ENCODE data around the gene TSTD2.

Gene TSTD2

DNA sequence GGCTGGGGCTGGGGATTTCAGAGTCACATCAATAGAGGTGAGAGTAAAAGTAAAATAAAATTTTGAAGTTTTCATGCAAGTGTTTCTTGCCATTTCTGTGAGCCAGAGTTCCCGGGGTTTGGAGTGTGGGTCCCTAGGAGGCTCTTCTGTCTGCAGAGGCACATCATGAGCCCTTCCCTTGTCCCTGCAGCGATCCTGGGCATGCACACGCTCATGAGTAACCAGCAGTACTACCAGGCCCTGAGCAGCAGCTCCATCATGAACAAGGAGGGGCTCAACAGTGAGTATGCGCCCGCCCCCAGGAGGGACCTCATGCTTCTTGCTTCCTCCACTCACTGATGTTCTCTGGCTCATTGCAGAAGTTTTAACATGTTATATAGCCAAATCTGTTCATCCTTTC is 70.6 kb downstream of the TSTD2 start:
- peak; percentile 47 for DNase-seq (ENCODE audit: low spot score)

- peak; percentile 31 for DNase-seq (ENCODE audit: low spot score)
These were observed 71.7 kb downstream of the TSTD2 start for GRCh38 chr9:97561501-97561900.

DNA sequence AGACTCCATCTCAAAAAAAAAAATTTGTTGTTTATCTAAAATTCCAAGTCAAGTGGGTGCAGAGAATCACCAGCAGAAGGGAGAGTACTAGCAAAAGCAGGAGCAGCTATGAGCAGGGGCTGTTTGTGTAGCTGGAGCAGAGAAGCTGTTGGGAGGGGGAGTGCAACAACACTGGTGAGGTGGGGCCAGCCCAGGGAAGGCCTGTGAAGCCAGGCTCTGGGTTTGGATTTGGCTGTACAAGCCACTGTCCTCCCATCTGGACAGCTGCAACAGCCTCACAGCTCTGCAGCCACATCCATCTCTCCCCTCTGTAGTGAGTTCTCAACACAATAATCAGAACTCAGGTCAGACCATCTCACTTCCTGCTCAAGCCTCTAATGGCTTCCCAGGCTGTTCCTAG is 72.3 kb downstream of the TSTD2 start:
- DNase-seq (ENCODE audit: low spot score) = peak; percentile 36

- no peak for DNase-seq (ENCODE audit: low spot score)
These were observed 73.0 kb downstream of the TSTD2 start for GRCh38 chr9:97560154-97560553.

- DNase-seq (ENCODE audit: low spot score) = peak; percentile 42
These were observed 74.1 kb downstream of the TSTD2 start for GRCh38 chr9:97559111-97559514.

DNA sequence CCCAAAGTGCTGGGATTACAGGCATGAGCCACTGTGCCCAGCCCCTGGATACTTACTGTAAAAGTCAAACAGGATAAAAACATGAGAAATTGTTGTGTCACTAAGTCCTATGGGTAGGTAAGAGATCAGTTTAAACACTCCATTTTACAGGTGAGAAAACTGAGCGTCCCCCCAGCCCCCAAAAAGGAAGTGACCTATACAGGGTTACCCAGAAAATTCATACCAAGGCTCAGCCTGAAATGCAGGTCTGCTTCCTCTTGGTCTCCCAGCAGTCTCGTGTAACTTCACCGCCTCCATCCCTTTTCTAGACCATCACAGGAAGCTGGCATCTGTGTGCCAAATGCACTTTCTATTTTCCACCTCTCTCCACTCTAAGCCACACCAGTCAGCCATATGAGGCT is 74.5 kb downstream of the TSTD2 start:
- peak; percentile 8 for DNase-seq (ENCODE audit: low spot score)

GRCh38 chr9:97557606-97558095 is 75.5 kb downstream of the TSTD2 start:
- no peak for DNase-seq (ENCODE audit: low spot score)

GRCh38 chr9:97556721-97557605 is 76.2 kb downstream of the TSTD2 start:
- peak; percentile 47 for DNase-seq (ENCODE audit: low spot score)

GRCh38 chr9:97556036-97556720 is 77.0 kb downstream of the TSTD2 start:
- peak; percentile 25 for DNase-seq (ENCODE audit: low spot score)

DNA sequence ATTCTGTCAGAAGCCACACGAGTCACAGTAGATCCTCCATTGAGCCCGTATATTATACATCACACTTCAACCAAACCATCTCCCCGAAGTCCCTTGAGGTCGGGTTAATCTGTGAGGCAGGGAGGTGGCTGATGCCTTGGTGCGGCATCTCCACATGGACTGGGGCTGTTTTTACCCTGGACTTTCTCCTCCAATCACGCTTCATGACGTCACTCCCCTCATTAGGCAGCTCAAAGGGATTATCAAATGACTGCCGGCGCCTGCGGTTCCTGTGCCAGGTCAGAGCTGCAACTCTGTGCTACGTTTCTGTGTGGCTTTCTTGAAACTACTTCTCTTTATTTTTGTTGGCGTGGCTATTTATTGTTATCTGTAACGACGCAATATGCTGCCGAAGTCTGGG is 78.0 kb downstream of the TSTD2 start:
- peak; percentile 26 for DNase-seq (ENCODE audit: low spot score)

GRCh38 chr9:97554566-97555075 is 78.5 kb downstream of the TSTD2 start:
- DNase-seq (ENCODE audit: low spot score) = peak; percentile 54

GRCh38 chr9:97553841-97554240 is 79.3 kb downstream of the TSTD2 start:
- DNase-seq (ENCODE audit: low spot score) = peak; percentile 23

GRCh38 chr9:97553141-97553540 is 80.0 kb downstream of the TSTD2 start:
- DNase-seq (ENCODE audit: low spot score) = peak; percentile 41

DNA sequence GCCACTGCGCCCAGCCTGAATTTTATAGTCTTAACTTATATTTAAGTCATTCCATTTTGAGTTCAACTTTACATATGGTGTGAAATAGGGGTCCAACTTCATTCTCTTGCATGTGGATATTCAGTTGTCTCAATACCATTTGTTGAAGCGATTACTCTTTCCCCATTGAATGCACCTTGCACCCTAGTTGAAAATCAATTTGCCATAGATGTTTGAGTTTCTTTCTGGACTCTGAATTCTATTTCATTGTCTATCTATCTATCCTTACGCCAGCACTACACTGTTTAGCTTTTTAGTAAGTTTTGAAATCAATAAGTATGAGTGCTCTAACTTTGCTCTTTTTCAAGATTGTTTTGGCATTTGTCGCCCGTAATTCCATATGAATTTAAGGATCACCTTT is 81.9 kb downstream of the TSTD2 start:
- DNase-seq (ENCODE audit: low spot score) = no peak

- DNase-seq (ENCODE audit: low spot score) = no peak
These were observed 82.8 kb downstream of the TSTD2 start for GRCh38 chr9:97550386-97550785.
